Medulla oblongata (tissue), 1 donor: ENCODE data around the gene MAMDC2.

Experiments
- DNase-seq: peaks from one replicate; pipeline ENCODE4 v3.0.0-alpha.2; 2015; ENCODE audit errors: extremely low spot score

Gene MAMDC2

GRCh38 chr9:70107558-70107957 lies 63.9 kb downstream of the MAMDC2 start:
- DNase-seq, result no peak

- DNase-seq, result no peak
Measured at GRCh38 chr9:70108181-70108580, 64.5 kb downstream of the MAMDC2 start.

GRCh38 chr9:70110194-70111041 lies 66.8 kb downstream of the MAMDC2 start:
- no peak for DNase-seq

GRCh38 chr9:70111042-70111602 lies 67.5 kb downstream of the MAMDC2 start:
- peak; percentile 63 for DNase-seq

- DNase-seq, result no peak
Measured at GRCh38 chr9:70111641-70112236, 68.1 kb downstream of the MAMDC2 start.

DNA sequence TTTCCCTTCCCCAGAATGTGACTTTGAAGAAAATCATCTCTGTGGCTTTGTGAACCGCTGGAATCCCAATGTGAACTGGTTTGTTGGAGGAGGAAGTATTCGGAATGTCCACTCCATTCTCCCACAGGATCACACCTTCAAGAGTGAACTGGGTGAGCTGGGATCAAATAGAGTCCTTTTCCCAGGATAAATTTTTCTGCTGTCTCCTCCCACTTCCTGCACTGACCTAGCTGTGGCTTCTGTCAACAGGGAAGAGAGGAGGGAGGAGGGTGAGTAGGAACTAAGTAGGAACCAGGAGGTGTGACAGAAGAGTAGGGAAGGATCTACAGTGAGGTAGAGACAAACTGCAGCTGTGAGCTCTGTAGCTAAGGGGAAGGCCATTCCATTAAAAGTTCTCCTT lies 69.3 kb downstream of the MAMDC2 start:
- no peak for DNase-seq

DNA sequence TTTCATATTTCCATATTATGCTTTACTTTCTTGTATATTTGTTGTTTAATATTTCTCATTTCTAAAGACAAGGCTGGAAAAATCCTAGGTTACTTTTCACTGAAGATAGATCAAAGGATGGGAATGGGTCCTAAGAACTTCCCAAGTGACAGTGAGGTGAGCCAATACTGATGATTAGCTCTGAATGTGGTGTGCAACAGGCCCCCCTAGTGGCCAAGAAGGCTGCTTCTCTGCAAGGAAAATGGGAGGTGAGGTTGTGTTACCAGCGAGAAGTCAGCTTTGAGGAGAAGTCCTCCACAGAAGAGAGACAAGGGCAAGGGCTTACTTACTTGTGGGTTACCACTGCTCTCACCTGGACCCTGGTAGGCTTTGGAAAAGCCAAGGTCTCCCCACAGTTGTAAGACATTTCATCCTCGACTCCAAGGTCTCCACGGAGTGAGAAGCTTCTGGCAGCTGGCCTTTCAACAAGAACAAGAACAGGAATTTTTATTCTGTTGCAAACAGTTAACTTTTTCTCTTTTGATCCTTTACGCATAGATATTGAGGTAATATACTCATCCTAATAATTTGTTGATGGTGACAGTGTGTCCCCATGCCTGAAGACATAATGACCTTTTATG lies 69.9 kb downstream of the MAMDC2 start:
- DNase-seq, result peak; percentile 71

DNA sequence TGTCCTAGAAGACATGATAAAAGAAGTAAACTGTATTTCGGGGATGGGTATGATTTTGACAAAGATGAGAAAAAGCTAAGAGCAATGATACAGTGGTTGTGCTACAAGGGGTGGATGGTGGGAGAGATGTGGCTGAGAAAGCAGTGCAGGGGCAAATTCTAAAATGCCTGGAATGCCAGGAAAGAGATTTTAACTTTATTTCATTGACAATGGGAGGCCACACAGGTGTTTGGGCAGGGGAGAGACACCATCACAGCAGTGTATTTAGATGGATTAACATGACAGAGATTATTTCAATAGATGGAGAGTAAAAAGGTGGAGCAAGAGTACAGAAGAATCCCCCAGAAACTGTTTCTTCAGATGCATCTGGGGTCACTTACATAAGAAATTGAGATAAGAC lies 71.2 kb downstream of the MAMDC2 start:
- DNase-seq, result no peak

DNA sequence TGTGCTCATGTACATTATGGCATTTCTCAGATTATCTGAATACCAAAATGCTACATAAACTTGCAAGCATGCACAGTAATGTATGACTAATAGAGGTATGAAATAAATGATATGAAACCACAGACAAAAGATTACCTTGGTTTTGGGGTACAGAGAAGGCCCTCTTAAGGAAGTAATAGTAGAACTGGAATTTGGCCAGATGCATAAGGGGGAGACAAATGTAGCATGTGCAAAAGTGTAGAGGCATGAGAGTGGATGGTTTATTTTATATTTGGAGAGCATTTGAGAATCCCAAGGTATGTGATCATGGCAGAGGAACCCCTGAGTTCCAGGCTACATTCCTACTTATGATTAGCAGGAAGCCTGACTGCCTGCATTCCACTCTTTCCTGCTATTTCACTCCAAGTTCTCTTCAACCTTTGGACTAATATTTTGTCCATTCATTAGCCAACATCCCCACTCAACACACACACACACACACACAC lies 74.2 kb downstream of the MAMDC2 start:
- no peak for DNase-seq

GRCh38 chr9:70119786-70120185 lies 76.1 kb downstream of the MAMDC2 start:
- DNase-seq, result no peak

GRCh38 chr9:70120834-70121510 lies 77.3 kb downstream of the MAMDC2 start:
- peak; percentile 9 for DNase-seq

DNA sequence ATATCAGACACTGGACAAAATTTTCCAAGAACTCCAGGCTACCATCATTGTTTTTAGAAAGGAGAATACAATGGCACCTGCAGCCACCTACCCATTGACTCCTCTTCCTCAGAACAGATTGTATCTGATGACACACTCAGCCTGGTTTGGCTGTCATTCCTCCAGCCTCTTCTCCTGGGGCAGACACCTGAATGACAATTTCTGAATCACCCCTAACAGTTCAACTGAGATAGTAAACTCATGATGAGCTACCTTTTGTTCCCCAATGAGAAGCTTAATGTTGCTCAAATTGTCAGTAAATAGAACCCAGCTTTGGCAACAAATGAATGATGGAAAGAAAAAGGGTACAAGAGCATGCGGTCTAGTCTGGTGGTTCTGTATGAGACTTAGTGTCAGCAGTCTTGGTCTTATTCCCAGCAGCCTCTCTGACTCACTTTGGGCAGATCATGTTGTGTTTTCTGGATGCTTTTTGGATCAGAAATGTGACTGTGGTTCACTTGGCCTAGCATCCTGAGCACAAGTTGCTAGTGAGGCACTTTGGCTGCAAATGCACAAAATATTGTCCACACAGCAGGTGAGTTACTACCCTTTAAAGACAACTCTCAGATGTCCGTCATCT lies 78.3 kb downstream of the MAMDC2 start:
- DNase-seq, result peak; percentile 47

- no peak for DNase-seq
Measured at GRCh38 chr9:70123695-70124094, 80.0 kb downstream of the MAMDC2 start.

DNA sequence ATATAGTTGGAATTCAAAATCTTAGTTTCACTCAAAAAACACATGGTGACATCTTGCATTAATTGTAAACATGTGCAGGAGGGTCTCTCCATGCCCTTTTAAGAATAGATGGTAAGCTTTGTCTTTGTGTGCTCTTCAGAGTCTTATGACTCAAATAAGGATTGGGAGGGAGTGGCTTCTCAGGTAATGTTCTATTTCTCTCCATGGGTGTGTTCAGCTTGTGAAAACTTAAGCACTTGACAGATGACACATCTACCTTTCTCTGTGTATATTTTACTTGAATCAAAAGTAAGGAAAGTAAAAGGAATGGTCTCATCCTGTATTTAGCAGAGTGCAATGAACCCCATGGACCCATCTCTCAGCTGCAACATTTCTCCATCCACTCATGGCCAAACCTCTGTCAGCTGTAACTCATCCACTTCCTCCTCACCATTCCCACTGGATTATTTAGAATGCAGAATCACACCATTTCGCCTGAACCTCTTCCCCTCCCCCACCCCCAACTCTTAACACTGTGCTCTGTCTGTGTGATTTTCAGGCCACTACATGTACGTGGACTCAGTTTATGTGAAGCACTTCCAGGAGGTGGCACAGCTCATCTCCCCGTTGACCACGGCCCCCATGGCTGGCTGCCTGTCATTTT lies 82.1 kb downstream of the MAMDC2 start:
- DNase-seq, result no peak

DNA sequence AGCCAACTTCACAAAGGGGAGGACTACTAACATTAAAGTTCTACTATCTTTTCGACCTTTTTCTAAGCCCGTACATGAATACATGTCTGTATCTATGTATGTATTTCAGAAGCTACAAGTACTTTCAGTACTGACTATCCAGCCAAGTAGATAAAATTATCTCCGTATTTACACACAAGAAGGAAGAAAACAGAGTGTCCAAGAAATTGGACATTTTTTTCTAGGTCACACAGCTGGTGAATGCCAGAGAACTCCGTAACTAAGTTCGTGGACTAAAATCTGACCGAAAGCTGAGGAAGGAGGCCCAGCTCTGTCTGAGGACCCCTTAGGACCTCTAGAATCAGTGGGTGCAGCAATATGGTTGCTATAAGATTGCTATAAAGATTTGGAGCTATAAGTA lies 83.4 kb downstream of the MAMDC2 start:
- no peak for DNase-seq

DNA sequence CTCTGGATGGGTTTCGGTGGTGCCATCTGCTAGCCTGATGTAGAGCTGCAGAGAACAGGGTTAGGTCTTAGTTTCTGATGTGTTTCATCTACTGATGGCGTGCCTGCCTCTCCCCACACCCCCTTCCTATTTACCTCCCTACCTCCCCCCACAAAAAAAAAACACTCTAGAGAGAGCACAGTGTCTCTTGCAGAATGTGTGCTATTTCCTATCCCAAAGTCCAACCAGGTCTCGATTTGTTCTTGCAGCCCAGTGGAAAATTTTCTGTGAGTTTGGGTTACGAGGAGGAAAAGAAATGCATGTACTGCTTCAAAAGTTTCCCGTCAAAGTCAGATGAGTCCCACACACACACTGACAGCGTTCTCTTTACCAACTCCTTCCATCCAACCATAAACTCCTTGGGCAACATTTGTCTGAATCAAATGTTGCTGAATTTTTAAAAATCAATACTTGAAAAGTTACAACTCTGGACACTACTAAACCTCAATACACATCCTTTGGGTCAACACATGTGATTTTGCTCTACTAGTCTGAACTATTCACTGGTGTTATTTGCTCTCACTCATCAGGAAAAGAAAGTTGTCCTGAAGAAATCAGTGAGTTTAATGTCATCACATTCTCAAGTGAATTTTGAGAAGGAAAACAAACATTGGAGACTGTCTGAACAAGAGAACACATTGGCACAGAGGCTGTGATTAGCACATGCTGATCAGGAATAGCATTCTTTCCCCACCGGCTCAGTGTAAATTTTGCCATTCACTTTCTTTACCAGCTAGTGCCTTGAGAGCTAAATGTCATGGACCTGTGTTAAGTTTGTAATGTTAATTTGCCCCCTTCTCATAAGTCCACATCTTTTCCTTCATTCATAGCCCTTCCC lies 84.1 kb downstream of the MAMDC2 start:
- no peak for DNase-seq

- DNase-seq, result no peak
Measured at GRCh38 chr9:70130266-70130665, 86.6 kb downstream of the MAMDC2 start.

DNA sequence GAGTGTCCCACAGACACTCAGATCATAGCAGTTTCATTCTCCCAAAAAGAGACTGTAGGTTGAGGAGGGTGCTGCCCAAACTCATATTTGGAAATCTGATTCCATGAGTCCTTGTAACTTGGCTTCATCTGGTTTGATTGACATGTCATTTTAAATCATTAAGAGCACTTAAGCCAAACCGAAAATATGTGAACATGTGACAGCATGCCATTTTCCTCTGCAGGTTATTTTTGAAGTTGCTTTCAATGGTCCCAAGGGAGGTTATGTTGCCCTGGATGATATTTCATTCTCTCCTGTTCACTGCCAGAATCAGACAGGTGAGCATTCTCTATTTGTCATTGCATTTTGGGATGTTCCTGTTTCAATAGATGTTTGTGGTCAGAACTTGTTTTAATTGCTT lies 87.6 kb downstream of the MAMDC2 start:
- no peak for DNase-seq

DNA sequence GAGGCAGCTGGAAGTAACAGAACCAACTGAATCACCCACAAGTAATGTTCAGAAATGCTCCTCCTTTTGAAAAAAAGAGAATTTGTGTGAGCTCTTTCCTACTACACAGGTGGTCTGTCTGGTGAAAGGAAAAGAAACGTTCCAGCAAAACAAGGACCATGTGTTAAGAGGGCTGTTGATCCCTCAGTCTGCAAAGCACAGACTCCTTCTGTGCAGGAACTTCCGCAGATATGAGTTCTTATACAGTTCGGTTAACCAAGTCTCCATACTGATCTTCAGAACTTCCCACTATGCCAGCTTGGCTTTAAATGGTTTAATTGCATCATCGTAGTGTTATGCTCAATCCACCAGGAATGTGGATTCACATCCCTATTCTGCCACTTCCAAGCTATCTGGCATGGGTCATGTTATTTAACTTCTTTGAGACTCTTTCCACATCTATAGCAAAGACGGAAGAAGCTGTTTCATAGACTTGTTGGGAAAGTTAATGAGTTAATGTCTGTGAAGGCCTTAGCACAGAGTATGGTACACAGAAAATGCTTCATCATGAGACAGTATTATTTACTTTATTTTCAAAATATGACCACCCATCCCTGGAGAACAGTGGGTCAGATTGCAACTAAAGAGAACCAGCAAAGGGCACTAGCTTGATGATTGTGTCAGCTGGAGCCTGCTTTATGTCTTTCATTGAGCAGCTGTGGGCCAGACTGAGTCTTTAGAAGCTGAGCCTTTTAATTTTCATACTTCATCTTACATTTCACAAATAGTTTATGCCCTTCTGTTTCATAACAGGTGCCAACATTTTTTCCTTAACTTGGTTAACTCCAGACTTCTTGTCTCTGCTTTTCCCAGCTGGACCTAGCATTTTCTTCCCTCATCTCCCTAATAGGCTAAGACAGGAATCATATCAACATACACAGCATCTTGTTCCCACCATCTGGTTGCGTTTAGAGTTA lies 89.9 kb downstream of the MAMDC2 start:
- DNase-seq, result no peak
